Suprapubic skin (tissue), 4 donors: ENCODE data around the gene TRAF3.

Source experiments
- EP300 ChIP-seq: sonication (generic); formaldehyde crosslinking; IDR thresholded peaks from one replicate; pipeline ENCODE4 v1.6.1; 2017; ENCODE audit warnings: antibody characterized with exemption
- POLR2A ChIP-seq, 2 donors: fragments of 450-650 bp; IDR thresholded peaks; one replicate each; pipeline ENCODE4 v1.6.1; 2017; ENCODE audit warnings: antibody characterized with exemption in 2 of 2, mild to moderate bottlenecking in 2 of 2, moderate library complexity in 2 of 2
- POLR2AphosphoS5 ChIP-seq, 3 donors: sonication (generic); formaldehyde crosslinking; IDR thresholded peaks; one replicate each; pipeline ENCODE4 v1.6.1; 2017; ENCODE audit warnings: antibody characterized with exemption in 3 of 3
- TF ChIP-seq, protein P1 (sequence below), 2 donors: fragments of 200-600 bp in 1 of 2; fragments of 450-650 bp in 1 of 2; sonication (generic) in 1 of 2; IDR thresholded peaks; one replicate each; pipeline ENCODE4 v1.5.1; 2016 to 2019; ENCODE audit warnings: antibody characterized with exemption in 2 of 2, mild to moderate bottlenecking in 1 of 2, moderate library complexity in 1 of 2

DNA sequence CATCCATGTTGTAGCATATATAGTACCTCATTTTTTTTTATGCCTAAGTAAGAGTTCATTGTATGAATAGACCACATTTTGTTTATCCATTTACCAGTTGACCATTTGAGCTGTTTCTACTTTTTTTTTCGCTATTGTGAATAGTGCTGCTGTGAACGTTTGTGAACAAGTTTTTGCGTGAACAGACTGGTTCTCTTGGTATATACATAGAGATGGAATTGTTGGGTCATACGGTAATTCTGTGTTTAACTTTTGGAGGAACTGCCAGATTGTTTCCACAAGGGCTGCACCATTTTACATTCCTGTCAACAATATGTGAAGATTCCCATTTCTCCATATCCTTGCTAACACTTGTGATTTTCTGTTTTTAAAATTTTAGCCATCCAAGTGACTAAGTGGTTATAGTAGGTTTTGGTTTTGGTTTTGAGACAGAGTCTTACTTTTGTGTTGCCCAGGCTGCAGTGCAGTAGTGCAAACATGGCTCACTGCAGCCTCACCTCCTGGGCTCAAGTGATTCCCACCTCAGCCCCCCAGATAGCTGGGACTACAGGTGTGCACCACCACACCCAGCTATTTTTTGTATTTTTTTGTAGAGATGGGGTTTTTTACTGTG, 76.9 kb downstream of the TRAF3 start:
- TF ChIP-seq, protein P1, sequence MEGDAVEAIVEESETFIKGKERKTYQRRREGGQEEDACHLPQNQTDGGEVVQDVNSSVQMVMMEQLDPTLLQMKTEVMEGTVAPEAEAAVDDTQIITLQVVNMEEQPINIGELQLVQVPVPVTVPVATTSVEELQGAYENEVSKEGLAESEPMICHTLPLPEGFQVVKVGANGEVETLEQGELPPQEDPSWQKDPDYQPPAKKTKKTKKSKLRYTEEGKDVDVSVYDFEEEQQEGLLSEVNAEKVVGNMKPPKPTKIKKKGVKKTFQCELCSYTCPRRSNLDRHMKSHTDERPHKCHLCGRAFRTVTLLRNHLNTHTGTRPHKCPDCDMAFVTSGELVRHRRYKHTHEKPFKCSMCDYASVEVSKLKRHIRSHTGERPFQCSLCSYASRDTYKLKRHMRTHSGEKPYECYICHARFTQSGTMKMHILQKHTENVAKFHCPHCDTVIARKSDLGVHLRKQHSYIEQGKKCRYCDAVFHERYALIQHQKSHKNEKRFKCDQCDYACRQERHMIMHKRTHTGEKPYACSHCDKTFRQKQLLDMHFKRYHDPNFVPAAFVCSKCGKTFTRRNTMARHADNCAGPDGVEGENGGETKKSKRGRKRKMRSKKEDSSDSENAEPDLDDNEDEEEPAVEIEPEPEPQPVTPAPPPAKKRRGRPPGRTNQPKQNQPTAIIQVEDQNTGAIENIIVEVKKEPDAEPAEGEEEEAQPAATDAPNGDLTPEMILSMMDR (IDR thresholded peaks at IDR 0.05): no peak
- no peak for TF ChIP-seq POLR2A (IDR thresholded peaks at IDR 0.05)
- no peak for TF ChIP-seq POLR2AphosphoS5 (IDR thresholded peaks at IDR 0.05)
- no peak for TF ChIP-seq EP300
